GM21528 (cell line): ENCODE data around the gene SENP7.
"Not testable (repeated sequence)": the region's sequence is repeated elsewhere in the genome, so short reads cannot be mapped to it uniquely, and the experiment has no call there.

Source experiments
- ATAC-seq: cut with Tn5 transposase; IDR thresholded peaks from one replicate; pipeline ENCODE4 v1.9.1; 2021; ENCODE audit warnings: mild to moderate bottlenecking, moderate library complexity; ENCODE audit not compliant: unreplicated experiment, low FRiP score

Gene SENP7, protein sequence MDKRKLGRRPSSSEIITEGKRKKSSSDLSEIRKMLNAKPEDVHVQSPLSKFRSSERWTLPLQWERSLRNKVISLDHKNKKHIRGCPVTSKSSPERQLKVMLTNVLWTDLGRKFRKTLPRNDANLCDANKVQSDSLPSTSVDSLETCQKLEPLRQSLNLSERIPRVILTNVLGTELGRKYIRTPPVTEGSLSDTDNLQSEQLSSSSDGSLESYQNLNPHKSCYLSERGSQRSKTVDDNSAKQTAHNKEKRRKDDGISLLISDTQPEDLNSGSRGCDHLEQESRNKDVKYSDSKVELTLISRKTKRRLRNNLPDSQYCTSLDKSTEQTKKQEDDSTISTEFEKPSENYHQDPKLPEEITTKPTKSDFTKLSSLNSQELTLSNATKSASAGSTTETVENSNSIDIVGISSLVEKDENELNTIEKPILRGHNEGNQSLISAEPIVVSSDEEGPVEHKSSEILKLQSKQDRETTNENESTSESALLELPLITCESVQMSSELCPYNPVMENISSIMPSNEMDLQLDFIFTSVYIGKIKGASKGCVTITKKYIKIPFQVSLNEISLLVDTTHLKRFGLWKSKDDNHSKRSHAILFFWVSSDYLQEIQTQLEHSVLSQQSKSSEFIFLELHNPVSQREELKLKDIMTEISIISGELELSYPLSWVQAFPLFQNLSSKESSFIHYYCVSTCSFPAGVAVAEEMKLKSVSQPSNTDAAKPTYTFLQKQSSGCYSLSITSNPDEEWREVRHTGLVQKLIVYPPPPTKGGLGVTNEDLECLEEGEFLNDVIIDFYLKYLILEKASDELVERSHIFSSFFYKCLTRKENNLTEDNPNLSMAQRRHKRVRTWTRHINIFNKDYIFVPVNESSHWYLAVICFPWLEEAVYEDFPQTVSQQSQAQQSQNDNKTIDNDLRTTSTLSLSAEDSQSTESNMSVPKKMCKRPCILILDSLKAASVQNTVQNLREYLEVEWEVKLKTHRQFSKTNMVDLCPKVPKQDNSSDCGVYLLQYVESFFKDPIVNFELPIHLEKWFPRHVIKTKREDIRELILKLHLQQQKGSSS

GRCh38 chr3:101512646-101513418, at the start of gene SENP7:
TSS of gene SENP7 (minus strand) at chr3:101513212. CDS start at chr3:101513130, 82 bp downstream.
- ATAC-seq, result peak; percentile 71

DNA sequence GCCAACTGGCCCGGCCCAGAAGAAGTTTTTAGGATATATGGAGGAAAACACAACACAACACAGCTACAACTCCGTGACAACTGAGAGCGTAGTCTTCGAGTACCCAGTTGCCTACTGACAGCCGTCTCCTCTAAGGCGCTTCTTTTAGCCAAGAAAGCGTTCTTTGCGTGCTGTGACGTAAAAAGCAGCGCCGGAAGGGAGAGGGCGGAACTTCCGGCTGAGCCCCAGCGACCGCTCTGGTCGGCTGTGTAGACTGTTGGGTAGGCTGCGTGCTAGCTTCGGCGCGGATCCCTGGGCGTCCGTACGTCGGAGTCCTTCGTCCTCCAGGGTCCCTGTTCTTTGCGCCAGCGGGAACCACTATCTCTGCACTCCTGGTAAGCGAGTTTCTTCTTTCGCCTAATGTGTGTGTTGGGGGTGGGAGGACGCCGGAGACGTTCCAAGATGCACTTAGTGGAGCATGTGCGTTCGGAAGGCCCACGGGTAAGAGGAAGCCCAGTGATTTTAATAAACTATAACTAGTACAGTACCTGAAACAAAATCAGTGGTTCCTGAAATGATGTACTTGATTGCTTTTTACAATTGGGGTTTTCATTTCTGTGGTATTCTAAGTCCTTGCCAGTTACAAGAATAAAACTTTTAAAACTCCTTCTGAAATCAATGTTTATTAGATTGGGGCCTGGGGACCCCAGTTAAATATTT, 48.8 kb upstream of the SENP7 start, which contains the start of gene TRMT10C:
TSS of gene TRMT10C (plus strand) at position 239 of the 699 bp plus-strand sequence. CDS start 2,914 bp downstream, outside the sequence.
- ATAC-seq, result peak; percentile 99

GRCh38 chr3:101556064-101556463, 43.1 kb upstream of the SENP7 start:
- ATAC-seq, result no peak

GRCh38 chr3:101553381-101553780, 40.4 kb upstream of the SENP7 start:
- ATAC-seq, result not testable (repeated sequence)

DNA sequence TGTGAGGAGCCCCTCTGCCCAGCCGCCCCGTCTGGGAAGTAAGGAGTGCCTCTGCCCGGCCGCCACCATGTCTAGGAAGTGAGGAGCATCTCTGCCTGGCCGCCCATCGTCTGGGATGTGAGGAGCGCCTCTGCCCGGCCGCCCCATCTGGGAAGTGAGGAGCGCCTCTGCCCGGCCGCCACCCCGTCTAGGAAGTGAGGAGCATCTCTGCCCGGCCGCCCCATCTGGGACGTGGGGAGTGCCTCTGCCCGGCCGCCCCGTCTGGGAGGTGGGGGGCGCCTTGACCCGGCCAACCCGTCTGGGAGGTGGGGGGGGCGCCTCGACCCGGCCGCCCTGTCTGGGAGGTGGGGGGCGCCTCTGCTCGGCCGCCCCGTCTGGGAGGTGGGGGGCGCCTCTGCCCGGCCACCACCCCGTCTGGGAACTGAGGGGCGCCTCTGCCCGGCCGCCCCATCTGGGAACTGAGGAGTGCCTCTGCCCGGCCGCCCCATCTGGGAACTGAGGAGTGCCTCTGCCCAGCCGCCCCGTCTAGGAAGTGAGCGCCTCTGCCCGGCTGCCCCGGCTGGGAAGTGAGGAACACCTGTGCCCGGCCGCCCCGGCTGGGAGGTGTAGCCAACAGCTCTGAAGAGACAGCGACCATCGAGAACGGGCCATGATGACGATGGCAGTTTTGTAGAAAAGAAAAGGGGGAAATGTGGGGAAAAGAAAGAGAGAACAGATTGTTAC, 38.5 kb upstream of the SENP7 start:
- not testable (repeated sequence) for ATAC-seq

DNA sequence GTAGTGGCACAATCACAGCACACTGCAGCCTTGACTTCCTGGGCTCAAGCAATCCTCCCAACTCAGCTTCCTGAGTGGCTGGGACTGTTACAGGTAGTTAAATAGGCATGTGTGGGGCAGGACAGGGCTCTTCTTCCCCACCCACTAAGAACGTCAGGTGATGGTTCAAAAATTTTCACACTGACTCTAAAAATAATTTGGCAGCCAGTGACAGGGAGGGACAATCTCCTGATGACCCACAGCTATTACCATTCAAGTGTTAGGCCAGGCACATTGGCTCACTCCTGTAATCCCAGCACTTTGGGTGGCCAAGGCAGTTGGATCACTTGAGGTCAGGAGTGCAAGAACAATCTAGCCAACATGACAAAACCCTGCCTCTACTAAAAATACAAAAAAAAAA, 36.5 kb upstream of the SENP7 start:
- no peak for ATAC-seq

DNA sequence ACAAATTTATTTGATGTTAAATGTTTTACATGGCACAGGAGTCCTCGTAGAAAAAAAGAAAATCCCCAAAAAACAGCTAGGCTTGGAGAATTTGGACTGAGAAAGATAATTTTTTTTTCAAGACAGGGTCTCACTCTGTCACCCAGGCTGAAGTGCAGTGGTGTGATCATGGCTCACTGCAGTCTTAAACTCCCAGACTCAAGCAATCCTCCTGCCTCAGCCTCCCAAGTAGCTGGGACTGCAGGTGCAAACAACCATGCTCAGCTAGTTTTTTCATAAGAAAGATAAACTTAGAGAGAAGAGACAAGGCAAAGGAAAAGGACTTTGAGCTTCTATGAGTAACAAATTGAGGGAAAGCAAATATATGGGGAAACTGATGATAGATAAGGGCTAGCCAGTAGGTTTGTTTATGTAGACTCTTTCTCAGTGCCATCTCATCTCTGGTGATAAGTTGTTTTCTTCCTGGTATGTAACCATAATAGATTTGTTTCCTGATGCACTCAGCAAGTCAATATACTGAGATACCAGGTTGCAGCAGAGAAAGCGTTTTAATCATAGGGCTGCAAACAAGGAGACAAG, 35.6 kb upstream of the SENP7 start:
- no peak for ATAC-seq

DNA sequence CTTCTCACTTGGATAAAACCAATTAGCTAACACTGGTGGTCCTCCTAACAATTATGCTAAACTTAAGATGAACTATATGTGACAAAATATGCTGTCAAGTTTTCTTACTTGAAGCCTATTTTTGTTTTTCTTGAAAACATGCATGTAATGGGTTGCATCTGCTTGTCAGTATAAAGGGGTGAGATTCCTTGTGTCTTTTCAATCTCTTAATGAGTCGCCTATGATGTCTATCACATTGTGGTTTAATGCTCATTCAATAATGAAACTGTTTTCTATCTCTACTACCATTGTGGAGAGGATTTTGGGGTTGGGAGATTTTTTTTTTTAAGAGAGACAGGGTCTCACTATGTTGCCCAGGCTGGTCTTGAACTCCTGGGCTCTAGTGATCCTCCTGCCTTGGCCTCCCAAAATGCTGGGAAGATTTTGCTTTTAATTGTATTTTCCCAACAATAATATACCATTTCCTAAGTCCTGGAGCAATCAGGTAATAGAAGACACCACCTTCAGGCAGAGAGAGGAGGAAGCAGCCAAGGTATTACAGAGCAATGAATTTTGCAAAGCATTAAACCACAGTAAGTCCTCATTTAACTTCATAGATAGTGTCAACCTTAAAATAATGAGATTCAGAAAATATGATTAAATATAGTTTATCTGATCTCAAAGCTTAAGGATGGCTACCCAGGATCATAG, 31.3 kb upstream of the SENP7 start:
- no peak for ATAC-seq

DNA sequence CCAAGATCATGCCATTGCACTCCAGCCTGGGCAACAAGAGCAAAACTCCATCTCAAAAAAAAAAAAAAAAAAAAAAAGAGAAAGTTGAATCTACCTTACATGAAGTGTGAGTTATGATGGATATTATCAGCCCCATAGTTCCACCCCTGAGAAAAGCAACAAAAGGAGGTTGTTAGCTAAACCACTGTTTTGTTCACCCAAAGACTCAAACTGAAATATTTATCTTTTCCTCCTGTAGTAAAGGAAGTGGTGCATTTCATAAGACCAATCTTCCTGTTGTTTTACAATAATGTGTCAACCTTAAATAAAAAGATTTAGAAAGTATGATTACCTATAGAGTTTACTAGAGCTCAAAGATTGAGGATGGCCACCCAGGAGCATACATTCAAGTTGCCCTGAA, 29.9 kb upstream of the SENP7 start:
- no peak for ATAC-seq

- ATAC-seq, result not testable (repeated sequence)
Observed at GRCh38 chr3:101536955-101537354, 23.9 kb upstream of the SENP7 start.

GRCh38 chr3:101536266-101536665, 23.3 kb upstream of the SENP7 start:
- ATAC-seq, result no peak

DNA sequence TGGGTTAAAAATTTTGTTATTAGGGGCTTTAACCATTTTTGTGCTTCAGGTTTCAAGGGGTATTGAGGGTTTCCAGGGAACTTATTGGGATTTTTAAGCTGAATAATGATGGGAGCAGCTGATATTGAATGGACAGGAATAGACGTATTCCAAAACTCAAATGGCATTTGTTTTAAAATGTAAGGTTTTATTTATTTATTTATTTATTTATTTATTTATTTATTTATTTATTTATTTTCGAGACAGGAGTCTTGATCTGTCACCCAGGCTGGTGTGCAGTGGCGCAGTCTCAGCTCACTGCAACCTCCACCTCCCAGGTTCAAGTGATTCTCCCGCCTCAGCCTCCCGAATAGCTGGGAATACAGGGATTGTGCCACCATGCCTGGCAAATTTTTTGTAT, 22.2 kb upstream of the SENP7 start:
- ATAC-seq, result no peak

- no peak for ATAC-seq
Observed at GRCh38 chr3:101533603-101533968, 20.6 kb upstream of the SENP7 start.

DNA sequence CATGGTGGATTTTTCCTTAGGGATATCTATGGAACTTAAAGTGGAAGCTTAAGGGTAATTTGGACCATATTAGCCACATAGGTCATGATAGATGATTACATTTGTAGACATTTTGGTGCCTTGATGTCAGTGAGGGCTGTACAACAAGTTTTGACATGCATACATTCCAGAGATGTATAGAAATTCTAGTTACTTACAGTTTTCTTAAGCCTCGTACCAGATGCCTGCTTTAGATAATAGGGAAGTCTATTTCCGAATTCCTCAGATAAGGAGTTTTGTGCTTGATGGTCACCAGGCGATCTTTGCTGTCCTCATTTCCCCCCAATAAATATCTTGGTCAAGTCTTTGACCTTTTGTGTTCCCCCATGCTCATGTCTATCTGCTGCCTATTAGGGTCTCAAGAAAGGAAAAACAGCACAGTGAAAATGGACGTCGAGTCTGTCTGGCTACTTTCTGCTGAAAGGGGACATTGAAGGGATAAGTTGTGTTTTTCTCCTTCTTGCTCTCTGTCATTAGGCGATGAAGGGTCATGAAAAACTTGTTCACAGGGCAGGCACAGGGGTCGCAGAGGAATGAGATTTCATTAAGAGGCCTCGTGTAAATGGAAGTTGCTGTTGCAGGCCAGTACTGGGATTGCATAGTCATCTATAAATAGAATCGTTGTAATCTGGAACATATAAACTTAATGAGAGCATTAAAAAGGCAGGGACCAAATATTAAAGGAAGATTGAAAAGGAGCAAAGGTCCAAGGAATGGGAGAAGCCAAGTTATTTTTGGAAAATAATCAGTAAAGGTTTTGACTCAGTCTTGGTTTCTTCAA, 20.0 kb upstream of the SENP7 start:
- no peak for ATAC-seq

DNA sequence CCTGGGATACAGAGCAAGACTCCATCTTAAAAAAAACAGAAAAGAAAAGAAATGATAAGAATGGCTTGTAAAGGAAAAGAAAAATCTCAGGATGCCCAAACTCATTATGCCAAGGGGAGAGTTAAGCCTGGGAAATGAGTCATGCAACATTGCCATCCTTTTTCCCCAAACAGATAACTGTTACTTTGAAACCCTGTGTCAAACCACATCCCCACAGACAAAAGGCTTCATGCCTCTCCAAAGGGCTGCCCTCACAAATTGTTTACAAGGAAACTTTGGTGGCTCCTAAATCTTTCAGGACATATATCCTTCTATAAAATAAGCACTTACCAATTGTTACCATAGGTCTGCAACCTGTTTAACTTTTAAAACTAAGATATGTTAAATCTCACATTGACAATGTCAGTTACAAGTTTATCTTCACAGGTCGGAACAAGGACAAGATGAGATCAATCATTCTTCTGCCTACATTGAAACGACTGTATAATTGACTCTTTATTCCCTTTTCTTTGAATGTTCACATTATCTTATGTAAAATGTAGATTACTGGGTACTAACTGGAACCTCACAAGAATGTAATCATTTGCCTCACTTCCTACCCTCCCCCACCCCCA, 18.6 kb upstream of the SENP7 start:
- ATAC-seq, result no peak

GRCh38 chr3:101530686-101531047, 17.7 kb upstream of the SENP7 start:
- ATAC-seq, result no peak
